MM.1S (cell line): ENCODE results near the gene GNL3.

Experiments used
- DNase-seq: peaks from one replicate; pipeline ENCODE4 v3.0.0-alpha.2; 2015
- H2AFZ ChIP-seq: fragments of 300-600 bp; sonication (generic); 2 replicates; pipeline ENCODE4 v1.6.0; 2016; ENCODE audit warnings: antibody characterized with exemption, low read length
- H3F3A ChIP-seq: fragments of 300-600 bp; sonication (generic); 2 replicates; pipeline ENCODE4 v1.6.1; 2016; ENCODE audit warnings: mild to moderate bottlenecking, antibody characterized with exemption, low read length, moderate library complexity, mixed read lengths; ENCODE audit not compliant: insufficient read depth
- H3K27ac ChIP-seq: fragments of 300-600 bp; sonication (generic); 2 replicates; pipeline ENCODE4 v1.5.1; 2016; ENCODE audit warnings: mild to moderate bottlenecking, low read length
- H3K27me3 ChIP-seq: fragments of 300-600 bp; sonication (generic); replicated peaks from 2 replicates; pipeline ENCODE4 v1.6.0; 2016; ENCODE audit warnings: low read length; ENCODE audit not compliant: insufficient read depth
- H3K36me3 ChIP-seq: fragments of 300-600 bp; sonication (generic); replicated peaks from 2 replicates; pipeline ENCODE4 v1.6.1; 2016; ENCODE audit warnings: mild to moderate bottlenecking, low read length, mixed read lengths; ENCODE audit not compliant: insufficient read depth
- H3K4me1 ChIP-seq: fragments of 300-600 bp; sonication (generic); 2 replicates; pipeline ENCODE4 v1.6.1; 2016; ENCODE audit warnings: low read length, mixed read lengths
- H3K4me2 ChIP-seq: fragments of 300-600 bp; sonication (generic); 2 replicates; pipeline ENCODE4 v1.6.0; 2016; ENCODE audit warnings: low read depth, low read length
- H3K4me3 ChIP-seq: fragments of 300-600 bp; sonication (generic); 2 replicates; pipeline ENCODE4 v1.5.1; 2016; ENCODE audit warnings: low read length, mixed read lengths
- H3K79me2 ChIP-seq: fragments of 300-600 bp; sonication (generic); 2 replicates; pipeline ENCODE4 v1.6.1; 2016; ENCODE audit warnings: mixed run types, low read length, mixed read lengths
- H3K9ac ChIP-seq: fragments of 300-600 bp; sonication (generic); 2 replicates; pipeline ENCODE4 v1.6.1; 2016; ENCODE audit warnings: low read length, mixed read lengths
- H3K9me2 ChIP-seq: fragments of 300-600 bp; sonication (generic); replicated peaks from 2 replicates; pipeline ENCODE4 v1.6.1; 2016; ENCODE audit warnings: mild to moderate bottlenecking, low read length, mixed read lengths; ENCODE audit not compliant: insufficient read depth
- H3K9me3 ChIP-seq: fragments of 300-600 bp; sonication (generic); replicated peaks from 2 replicates; pipeline ENCODE4 v1.6.1; 2016; ENCODE audit warnings: mild to moderate bottlenecking, low read length, mixed read lengths; ENCODE audit not compliant: insufficient read depth
- H4K20me1 ChIP-seq: fragments of 300-600 bp; sonication (generic); 2 replicates; pipeline ENCODE4 v1.6.1; 2016; ENCODE audit warnings: mild to moderate bottlenecking, low read length, moderate library complexity, mixed read lengths; ENCODE audit not compliant: insufficient read depth
- EZH2 ChIP-seq: fragments of 300-600 bp; sonication (generic); optimal IDR thresholded peaks from 2 replicates; pipeline ENCODE3; 2017; ENCODE audit warnings: low read depth, mild to moderate bottlenecking, antibody characterized with exemption, low read length, mixed read lengths
- EZH2phosphoT487 ChIP-seq: fragments of 300-600 bp; sonication (generic); IDR thresholded peaks from 2 replicates; pipeline ENCODE4 v1.6.1; 2018; ENCODE audit warnings: antibody characterized with exemption, low read length
- TF ChIP-seq, protein P1 (sequence below): fragments of 300-600 bp; sonication (generic); IDR thresholded peaks from 2 replicates; pipeline ENCODE4 v1.5.1; 2016; ENCODE audit warnings: antibody characterized with exemption, low read length, mixed read lengths

The GNL3 gene

DNA sequence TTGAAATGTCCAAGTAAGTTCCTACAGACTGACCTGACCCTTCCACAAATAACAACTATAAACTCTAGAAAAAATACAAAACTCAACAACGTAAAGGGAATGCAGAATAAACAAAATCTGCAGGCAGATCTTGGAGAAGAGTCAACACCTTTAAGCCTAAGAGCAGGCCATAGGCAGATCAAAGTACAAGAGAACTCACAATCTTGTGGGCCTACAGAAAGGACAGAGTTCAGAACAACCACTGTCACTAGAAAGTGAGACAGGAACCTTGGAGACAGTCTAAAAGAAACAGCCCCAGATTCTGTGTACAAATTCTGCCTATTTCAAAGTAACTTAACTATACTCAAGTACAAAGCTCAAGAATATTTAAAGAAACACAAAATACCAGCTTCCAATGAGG, 53.9 kb downstream of the GNL3 start:
- DNase-seq: no peak
- Histone ChIP-seq H3K9me2 (no peaks in the 10 kb centered on the region), H3K36me3 (no peaks in the 10 kb centered on the region; the same call in 1 of the 2 replicates), H3K27ac (no peak overlapping the region), H3K79me2 (no peaks in the 10 kb centered on the region), H3F3A (no peaks in the 10 kb centered on the region), H3K9me3 (no peaks in the 10 kb centered on the region), H3K27me3 (no peaks in the 10 kb centered on the region), H3K9ac (no peak overlapping the region), H4K20me1 (no peaks in the 10 kb centered on the region), H3K4me1 (no peaks in the 10 kb centered on the region), H2AFZ (no peak overlapping the region), H3K4me2 (no peak overlapping the region), H3K4me3 (no peak overlapping the region)
- no peak for TF ChIP-seq EZH2
- TF ChIP-seq EZH2phosphoT487: no peak
- TF ChIP-seq, protein P1, sequence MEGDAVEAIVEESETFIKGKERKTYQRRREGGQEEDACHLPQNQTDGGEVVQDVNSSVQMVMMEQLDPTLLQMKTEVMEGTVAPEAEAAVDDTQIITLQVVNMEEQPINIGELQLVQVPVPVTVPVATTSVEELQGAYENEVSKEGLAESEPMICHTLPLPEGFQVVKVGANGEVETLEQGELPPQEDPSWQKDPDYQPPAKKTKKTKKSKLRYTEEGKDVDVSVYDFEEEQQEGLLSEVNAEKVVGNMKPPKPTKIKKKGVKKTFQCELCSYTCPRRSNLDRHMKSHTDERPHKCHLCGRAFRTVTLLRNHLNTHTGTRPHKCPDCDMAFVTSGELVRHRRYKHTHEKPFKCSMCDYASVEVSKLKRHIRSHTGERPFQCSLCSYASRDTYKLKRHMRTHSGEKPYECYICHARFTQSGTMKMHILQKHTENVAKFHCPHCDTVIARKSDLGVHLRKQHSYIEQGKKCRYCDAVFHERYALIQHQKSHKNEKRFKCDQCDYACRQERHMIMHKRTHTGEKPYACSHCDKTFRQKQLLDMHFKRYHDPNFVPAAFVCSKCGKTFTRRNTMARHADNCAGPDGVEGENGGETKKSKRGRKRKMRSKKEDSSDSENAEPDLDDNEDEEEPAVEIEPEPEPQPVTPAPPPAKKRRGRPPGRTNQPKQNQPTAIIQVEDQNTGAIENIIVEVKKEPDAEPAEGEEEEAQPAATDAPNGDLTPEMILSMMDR: no peak

DNA sequence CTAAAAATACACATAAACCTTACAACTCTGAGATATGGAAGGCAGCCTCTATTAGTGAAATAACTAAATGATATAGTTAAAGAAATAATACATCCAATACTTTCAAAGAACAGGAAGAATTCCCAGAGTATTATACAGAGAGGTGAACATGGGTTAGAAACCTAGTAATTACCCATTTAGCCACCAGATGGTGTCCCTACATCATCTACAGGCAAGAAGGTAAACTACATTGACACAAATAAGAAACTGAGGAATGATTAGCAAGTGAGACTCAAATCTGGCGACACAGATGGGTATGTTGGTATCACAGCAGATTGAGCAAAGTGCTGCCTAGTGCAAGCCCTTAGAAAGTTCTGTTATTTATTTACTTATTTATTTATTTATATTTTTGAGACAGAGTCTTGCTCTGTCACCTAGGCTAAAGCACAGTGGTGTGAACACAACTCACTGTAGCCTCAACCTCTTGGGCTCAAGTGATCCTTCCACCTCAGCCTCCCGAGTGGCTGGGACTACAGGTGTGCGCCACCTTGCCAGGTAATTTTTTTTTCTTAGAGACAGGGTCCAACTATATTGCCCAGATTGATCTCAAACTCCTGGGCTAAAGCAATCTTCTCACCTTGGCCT, 56.7 kb downstream of the GNL3 start:
- H3K79me2 ChIP-seq: no peaks in the 10 kb centered on the region
- no peaks in the 10 kb centered on the region for H3K27me3 ChIP-seq
- H3K9me3 ChIP-seq: no peaks in the 10 kb centered on the region
- H3F3A ChIP-seq: 0 out of 2 replicates have a peak, but pooled peaks cover 2% of the 10 kb centered on the region
- no peaks in the 10 kb centered on the region for H3K9me2 ChIP-seq
- H2AFZ ChIP-seq: no peak overlapping the region
- H3K9ac ChIP-seq: no peak overlapping the region
- TF ChIP-seq, protein P1: peak; percentile 70
- TF ChIP-seq EZH2phosphoT487 (no peak), EZH2 (no peak)
- no peak overlapping the region for H3K27ac ChIP-seq
- peak; percentile 49 for DNase-seq
- no peaks in the 10 kb centered on the region; the same call in 1 of the 2 replicates for H3K36me3 ChIP-seq
- no peaks in the 10 kb centered on the region for H3K4me1 ChIP-seq
- no peak overlapping the region for H3K4me3 ChIP-seq
- no peaks in the 10 kb centered on the region for H4K20me1 ChIP-seq
- no peak overlapping the region for H3K4me2 ChIP-seq

DNA sequence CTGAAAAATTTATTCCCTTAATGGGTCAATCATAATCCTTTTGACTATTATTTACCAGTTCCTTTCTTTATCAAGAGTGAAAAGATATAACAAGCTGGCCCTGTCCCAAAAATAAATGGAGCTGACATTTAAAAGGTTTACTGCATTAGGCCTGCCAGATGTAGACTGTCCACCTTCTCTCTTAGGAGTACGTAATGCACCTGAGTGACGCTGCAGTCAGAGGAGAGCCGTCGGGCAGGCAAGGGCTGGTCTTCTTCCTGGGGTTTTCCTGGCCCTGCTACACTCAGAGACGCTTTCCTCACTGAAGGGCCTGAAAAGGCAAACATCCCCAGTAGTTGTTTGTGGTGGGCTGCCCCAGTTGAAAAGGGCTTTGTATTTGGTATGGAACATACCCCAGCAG, 57.3 kb downstream of the GNL3 start:
- Histone ChIP-seq H3K9me2 (no peaks in the 10 kb centered on the region), H3K9me3 (no peaks in the 10 kb centered on the region), H3K36me3 (no peaks in the 10 kb centered on the region; the same call in 1 of the 2 replicates), H3K27me3 (no peaks in the 10 kb centered on the region), H3K4me3 (no peak overlapping the region), H3K27ac (no peak overlapping the region), H3K4me2 (no peak overlapping the region), H3K9ac (no peak overlapping the region), H3F3A (0 out of 2 replicates have a peak, but pooled peaks cover 2% of the 10 kb centered on the region), H4K20me1 (no peaks in the 10 kb centered on the region), H2AFZ (no peak overlapping the region), H3K4me1 (no peaks in the 10 kb centered on the region), H3K79me2 (no peaks in the 10 kb centered on the region)
- TF ChIP-seq EZH2phosphoT487 (no peak), EZH2 (no peak)
- TF ChIP-seq, protein P1: no peak
- DNase-seq: no peak
